ENCODE results near the gene TMEM196.

DNA sequence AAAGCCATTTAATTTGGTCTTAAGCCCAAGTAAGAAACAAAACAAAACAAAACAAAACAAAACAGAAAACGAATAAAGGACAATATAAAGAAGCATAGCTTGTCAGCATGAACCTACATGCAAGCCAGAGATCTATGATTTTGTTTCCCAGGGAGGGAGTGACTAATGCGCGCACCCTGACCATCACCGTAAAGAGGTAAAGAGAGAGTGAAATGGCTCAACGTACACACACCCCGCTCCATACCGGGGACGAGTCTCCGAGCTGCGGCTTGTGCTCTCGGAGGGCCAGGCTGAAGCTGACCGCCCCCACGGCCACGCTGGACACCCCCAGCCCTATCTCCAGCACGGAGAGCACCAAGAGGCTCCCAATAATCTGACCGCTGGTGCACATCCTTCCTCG is 1.1 kb downstream of the TMEM196 start:
- TF ChIP-seq, protein P1, sequence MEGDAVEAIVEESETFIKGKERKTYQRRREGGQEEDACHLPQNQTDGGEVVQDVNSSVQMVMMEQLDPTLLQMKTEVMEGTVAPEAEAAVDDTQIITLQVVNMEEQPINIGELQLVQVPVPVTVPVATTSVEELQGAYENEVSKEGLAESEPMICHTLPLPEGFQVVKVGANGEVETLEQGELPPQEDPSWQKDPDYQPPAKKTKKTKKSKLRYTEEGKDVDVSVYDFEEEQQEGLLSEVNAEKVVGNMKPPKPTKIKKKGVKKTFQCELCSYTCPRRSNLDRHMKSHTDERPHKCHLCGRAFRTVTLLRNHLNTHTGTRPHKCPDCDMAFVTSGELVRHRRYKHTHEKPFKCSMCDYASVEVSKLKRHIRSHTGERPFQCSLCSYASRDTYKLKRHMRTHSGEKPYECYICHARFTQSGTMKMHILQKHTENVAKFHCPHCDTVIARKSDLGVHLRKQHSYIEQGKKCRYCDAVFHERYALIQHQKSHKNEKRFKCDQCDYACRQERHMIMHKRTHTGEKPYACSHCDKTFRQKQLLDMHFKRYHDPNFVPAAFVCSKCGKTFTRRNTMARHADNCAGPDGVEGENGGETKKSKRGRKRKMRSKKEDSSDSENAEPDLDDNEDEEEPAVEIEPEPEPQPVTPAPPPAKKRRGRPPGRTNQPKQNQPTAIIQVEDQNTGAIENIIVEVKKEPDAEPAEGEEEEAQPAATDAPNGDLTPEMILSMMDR (IDR thresholded peaks at IDR 0.05): no peak
- TF ChIP-seq POLR2A (IDR thresholded peaks at IDR 0.05) (no peak), EP300 (IDR thresholded peaks at IDR 0.05) (no peak)
